ENCODE results near the gene SP2.

SP2 gene

DNA sequence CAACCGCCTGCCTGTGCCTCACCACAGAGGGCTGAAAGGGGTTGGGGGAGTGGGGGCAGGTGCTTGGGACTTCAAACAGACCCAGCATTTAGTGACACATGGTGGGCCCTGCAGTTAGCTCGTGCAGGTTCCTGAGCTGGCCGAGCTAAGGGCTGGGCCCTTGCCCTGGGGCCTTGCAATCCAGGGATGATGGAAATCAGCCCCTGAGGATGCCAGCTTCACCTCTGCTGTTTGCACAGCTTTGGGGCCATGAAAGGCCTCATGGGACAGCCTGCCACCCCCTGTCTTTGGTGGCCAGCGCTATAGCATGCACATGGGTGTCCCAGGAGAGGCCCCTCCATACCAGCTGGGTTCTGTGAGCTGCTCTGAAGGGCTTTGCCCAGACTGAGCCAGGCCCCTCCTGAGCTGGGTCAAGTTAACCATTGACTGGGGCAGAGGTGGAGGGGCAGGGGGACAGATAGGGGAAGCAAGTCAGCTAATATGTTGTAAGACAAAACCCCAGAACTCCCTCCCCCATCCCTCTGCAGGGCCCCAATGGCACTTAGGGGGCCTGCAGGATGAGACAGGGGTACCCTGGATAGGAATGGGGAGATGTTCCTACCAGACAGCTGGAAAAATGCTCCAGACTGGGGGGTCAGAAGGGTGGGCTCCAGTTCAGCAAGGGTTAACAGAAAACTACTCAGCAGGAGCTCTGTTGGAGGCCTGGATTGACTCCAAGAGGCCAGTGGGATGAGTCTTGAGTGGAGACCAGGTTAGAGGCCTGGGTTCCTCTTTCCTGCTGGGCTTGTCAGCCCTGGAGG, 61.0 kb downstream of the SP2 start:
- TF ChIP-seq TCF12 (IDR thresholded peaks at IDR 0.05; ENCODE audit: low read depth) (no peak), ZBTB7A (IDR thresholded peaks at IDR 0.05; ENCODE audit: low read depth) (peak; percentile 87), EP300 (IDR thresholded peaks at IDR 0.05; ENCODE audit: borderline replicate concordance) (no peak), YY1 (IDR thresholded peaks at IDR 0.05; ENCODE audit: low read depth) (no peak), RAD21 (IDR thresholded peaks at IDR 0.05; ENCODE audit: low read depth) (no peak), EGR1 (IDR thresholded peaks at IDR 0.05) (no peak), TAF1 (IDR thresholded peaks at IDR 0.05; ENCODE audit: low read depth) (no peak), TEAD4 (IDR thresholded peaks at IDR 0.05) (no peak), FOXM1 (IDR thresholded peaks at IDR 0.05; ENCODE audit: borderline replicate concordance, low read depth) (no peak), NFIC (IDR thresholded peaks at IDR 0.05) (peak; percentile 89), CREB1 (IDR thresholded peaks at IDR 0.05; ENCODE audit: low read depth) (no peak), CEBPB (IDR thresholded peaks at IDR 0.05) (no peak)
- TF ChIP-seq, protein P1, sequence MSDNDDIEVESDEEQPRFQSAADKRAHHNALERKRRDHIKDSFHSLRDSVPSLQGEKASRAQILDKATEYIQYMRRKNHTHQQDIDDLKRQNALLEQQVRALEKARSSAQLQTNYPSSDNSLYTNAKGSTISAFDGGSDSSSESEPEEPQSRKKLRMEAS (IDR thresholded peaks at IDR 0.05) = 0 out of 2 replicates have a peak, but pooled peaks have one; percentile 12
- TF ChIP-seq, protein P2, sequence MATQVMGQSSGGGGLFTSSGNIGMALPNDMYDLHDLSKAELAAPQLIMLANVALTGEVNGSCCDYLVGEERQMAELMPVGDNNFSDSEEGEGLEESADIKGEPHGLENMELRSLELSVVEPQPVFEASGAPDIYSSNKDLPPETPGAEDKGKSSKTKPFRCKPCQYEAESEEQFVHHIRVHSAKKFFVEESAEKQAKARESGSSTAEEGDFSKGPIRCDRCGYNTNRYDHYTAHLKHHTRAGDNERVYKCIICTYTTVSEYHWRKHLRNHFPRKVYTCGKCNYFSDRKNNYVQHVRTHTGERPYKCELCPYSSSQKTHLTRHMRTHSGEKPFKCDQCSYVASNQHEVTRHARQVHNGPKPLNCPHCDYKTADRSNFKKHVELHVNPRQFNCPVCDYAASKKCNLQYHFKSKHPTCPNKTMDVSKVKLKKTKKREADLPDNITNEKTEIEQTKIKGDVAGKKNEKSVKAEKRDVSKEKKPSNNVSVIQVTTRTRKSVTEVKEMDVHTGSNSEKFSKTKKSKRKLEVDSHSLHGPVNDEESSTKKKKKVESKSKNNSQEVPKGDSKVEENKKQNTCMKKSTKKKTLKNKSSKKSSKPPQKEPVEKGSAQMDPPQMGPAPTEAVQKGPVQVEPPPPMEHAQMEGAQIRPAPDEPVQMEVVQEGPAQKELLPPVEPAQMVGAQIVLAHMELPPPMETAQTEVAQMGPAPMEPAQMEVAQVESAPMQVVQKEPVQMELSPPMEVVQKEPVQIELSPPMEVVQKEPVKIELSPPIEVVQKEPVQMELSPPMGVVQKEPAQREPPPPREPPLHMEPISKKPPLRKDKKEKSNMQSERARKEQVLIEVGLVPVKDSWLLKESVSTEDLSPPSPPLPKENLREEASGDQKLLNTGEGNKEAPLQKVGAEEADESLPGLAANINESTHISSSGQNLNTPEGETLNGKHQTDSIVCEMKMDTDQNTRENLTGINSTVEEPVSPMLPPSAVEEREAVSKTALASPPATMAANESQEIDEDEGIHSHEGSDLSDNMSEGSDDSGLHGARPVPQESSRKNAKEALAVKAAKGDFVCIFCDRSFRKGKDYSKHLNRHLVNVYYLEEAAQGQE (IDR thresholded peaks at IDR 0.05; ENCODE audit: low read depth) = no peak
- TF ChIP-seq, protein P3, sequence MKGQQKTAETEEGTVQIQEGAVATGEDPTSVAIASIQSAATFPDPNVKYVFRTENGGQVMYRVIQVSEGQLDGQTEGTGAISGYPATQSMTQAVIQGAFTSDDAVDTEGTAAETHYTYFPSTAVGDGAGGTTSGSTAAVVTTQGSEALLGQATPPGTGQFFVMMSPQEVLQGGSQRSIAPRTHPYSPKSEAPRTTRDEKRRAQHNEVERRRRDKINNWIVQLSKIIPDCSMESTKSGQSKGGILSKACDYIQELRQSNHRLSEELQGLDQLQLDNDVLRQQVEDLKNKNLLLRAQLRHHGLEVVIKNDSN (IDR thresholded peaks at IDR 0.05) = no peak

- TF ChIP-seq RAD21 (IDR thresholded peaks at IDR 0.05; ENCODE audit: low read depth) = 0 out of 2 replicates have a peak, but pooled peaks have one; percentile 1
- TF ChIP-seq, protein P2 (IDR thresholded peaks at IDR 0.05; ENCODE audit: low read depth) = no peak
- no peak for TF ChIP-seq TAF1 (IDR thresholded peaks at IDR 0.05; ENCODE audit: low read depth)
- no peak for TF ChIP-seq EGR1 (IDR thresholded peaks at IDR 0.05)
- TF ChIP-seq NFIC (IDR thresholded peaks at IDR 0.05) = peak; percentile 18; the same call in 1 of the 2 replicates
- no peak for TF ChIP-seq CREB1 (IDR thresholded peaks at IDR 0.05; ENCODE audit: low read depth)
- TF ChIP-seq TEAD4 (IDR thresholded peaks at IDR 0.05) = no peak
- TF ChIP-seq, protein P3 (IDR thresholded peaks at IDR 0.05) = no peak
- no peak for TF ChIP-seq YY1 (IDR thresholded peaks at IDR 0.05; ENCODE audit: low read depth)
- TF ChIP-seq EP300 (IDR thresholded peaks at IDR 0.05; ENCODE audit: borderline replicate concordance) = 0 out of 2 replicates have a peak, but pooled peaks have one; percentile 4
- TF ChIP-seq CEBPB (IDR thresholded peaks at IDR 0.05) = no peak
- no peak for TF ChIP-seq FOXM1 (IDR thresholded peaks at IDR 0.05; ENCODE audit: borderline replicate concordance, low read depth)
- TF ChIP-seq, protein P1 (IDR thresholded peaks at IDR 0.05) = no peak
- peak; percentile 24 for TF ChIP-seq TCF12 (IDR thresholded peaks at IDR 0.05; ENCODE audit: low read depth)
- peak; percentile 94 for TF ChIP-seq ZBTB7A (IDR thresholded peaks at IDR 0.05; ENCODE audit: low read depth)
Measured at GRCh38 chr17:47957591-47958490, 61.8 kb downstream of the SP2 start, which contains the start of gene PRR15L. TSS of gene PRR15L (minus strand) at chr17:47957883. CDS start at chr17:47953234, 4,649 bp downstream.

- TF ChIP-seq ZBTB7A (IDR thresholded peaks at IDR 0.05; ENCODE audit: low read depth) (no peak), RAD21 (IDR thresholded peaks at IDR 0.05; ENCODE audit: low read depth) (no peak), TAF1 (IDR thresholded peaks at IDR 0.05; ENCODE audit: low read depth) (no peak), CREB1 (IDR thresholded peaks at IDR 0.05; ENCODE audit: low read depth) (no peak), CEBPB (IDR thresholded peaks at IDR 0.05) (no peak), YY1 (IDR thresholded peaks at IDR 0.05; ENCODE audit: low read depth) (no peak), NFIC (IDR thresholded peaks at IDR 0.05) (no peak)
Measured at GRCh38 chr17:47959825-47960655, 64.0 kb downstream of the SP2 start.

- TF ChIP-seq ZBTB7A (IDR thresholded peaks at IDR 0.05; ENCODE audit: low read depth) (no peak), CREB1 (IDR thresholded peaks at IDR 0.05; ENCODE audit: low read depth) (no peak), TEAD4 (IDR thresholded peaks at IDR 0.05) (no peak), RAD21 (IDR thresholded peaks at IDR 0.05; ENCODE audit: low read depth) (no peak), NFIC (IDR thresholded peaks at IDR 0.05) (no peak), CEBPB (IDR thresholded peaks at IDR 0.05) (no peak)
- TF ChIP-seq, protein P3 (IDR thresholded peaks at IDR 0.05) = no peak
Measured at GRCh38 chr17:47961406-47961805, 65.4 kb downstream of the SP2 start.

All from Ishikawa (cell line).